Lower leg skin (tissue), 3 donors: ENCODE data around the gene TMEM125.

Experiments used
- POLR2A ChIP-seq, 2 donors: fragments of 450-650 bp; IDR thresholded peaks; one replicate each; pipeline ENCODE4 v1.6.1; 2016 to 2017; ENCODE audit warnings: antibody characterized with exemption in 2 of 2, mild to moderate bottlenecking in 1 of 2, moderate library complexity in 1 of 2
- TF ChIP-seq, protein P1 (sequence below), 3 donors: fragments of 450-650 bp; IDR thresholded peaks; one replicate each; pipeline ENCODE4 v1.5.1; 2016; ENCODE audit warnings: antibody characterized with exemption in 3 of 3, mild to moderate bottlenecking in 3 of 3, moderate library complexity in 2 of 3

DNA sequence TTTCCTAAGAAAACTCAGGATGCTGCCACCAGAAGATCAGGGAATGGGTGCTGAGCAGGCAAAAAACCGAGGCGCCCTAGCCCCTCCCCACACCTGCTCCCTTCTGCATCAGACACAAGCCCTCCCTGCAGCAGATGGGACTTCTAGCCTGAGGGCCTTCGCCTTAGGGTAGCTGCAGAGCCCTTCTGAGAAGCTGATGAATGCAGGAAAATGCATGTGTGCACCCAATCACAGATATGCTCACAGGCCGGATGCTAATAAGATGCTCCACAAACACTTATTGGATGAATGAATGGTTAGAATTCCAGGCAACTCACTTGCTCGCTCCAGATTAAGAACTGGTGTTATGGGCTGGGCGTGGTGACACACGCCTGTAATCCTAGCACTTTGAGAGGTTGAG is 22.4 kb downstream of the TMEM125 start:
- TF ChIP-seq, protein P1, sequence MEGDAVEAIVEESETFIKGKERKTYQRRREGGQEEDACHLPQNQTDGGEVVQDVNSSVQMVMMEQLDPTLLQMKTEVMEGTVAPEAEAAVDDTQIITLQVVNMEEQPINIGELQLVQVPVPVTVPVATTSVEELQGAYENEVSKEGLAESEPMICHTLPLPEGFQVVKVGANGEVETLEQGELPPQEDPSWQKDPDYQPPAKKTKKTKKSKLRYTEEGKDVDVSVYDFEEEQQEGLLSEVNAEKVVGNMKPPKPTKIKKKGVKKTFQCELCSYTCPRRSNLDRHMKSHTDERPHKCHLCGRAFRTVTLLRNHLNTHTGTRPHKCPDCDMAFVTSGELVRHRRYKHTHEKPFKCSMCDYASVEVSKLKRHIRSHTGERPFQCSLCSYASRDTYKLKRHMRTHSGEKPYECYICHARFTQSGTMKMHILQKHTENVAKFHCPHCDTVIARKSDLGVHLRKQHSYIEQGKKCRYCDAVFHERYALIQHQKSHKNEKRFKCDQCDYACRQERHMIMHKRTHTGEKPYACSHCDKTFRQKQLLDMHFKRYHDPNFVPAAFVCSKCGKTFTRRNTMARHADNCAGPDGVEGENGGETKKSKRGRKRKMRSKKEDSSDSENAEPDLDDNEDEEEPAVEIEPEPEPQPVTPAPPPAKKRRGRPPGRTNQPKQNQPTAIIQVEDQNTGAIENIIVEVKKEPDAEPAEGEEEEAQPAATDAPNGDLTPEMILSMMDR (IDR thresholded peaks at IDR 0.05): no peak
- TF ChIP-seq POLR2A (IDR thresholded peaks at IDR 0.05): no peak
